HK-2 (cell line): ENCODE measurements around the gene GRIN2D.

Experiments
- DNase-seq: peaks from one replicate; pipeline ENCODE4 v3.0.0-alpha.2; 2018; ENCODE audit not compliant: unreplicated experiment

GRIN2D gene

GRCh38 chr19:48393559-48394330, at the start of gene GRIN2D:
Gene GRIN2D (plus strand): TSS chr19:48393668. CDS start chr19:48398393, 4,725 bp downstream.
- peak; percentile 56 for DNase-seq

GRCh38 chr19:48344892-48345291, 48.6 kb upstream of the GRIN2D start:
- DNase-seq, result no peak

DNA sequence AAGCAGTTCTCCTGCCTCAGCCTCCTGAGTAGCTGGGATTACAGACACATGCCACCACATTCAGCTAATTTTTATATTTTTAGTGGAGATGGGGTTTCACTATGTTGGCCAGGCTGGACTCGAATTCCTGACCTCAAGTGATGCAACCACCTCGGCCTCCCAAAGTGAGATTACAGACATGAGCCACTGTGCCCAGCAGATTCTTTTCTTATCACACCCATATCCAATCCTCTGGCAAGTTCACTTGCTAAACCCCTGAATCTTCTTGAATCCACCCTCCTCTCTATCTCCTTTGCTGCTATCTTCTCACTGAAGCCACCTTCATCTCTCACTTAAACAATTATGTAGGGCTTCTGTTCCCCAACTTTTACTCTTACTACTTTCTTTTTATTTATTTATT, 47.3 kb upstream of the GRIN2D start:
- DNase-seq, result no peak

DNA sequence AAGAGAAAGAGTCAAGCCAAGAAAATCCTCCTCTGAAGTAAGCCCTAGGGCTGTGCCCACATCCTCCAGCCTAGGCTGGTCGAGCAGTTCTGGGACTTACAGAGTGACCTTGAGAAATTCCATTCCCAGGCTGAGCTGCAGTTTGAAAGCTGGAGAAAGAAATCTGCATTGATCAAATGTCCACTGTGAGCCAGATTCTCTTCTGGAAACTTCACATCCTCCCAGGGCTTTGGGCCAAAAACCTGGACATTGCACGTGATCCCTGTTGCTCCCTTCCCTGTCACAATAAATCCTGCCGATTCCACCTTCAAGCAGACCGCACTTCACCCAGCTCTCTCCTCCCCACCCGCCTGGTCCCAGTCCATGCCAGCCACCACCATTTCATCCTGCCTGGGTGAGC, 45.4 kb upstream of the GRIN2D start:
- DNase-seq, result no peak

GRCh38 chr19:48348737-48349136, 44.7 kb upstream of the GRIN2D start:
- no peak for DNase-seq

GRCh38 chr19:48350856-48351255, 42.6 kb upstream of the GRIN2D start:
- DNase-seq, result no peak

DNA sequence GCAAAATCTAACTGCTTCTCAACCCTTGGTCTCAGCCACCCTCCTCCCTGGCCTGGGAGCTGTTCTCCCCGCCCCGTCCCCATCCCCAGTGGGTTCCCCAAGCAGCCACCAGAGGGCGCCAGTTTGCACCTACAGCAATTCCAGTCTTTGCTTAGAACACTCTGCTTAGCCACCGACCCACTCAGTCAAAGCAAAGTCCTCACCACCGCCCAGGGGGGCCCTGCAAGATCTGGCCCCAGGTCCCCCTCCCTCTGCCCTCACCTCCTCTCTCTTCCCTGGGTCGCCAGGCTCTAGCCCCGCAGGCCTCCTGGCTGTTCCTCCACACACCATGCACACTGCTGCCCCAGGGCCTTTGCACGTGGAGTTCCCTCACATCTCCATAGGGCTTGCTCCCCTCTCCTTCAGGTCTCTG, 42.1 kb upstream of the GRIN2D start:
- DNase-seq, result peak; percentile 68

- no peak for DNase-seq
These were observed 39.8 kb upstream of the GRIN2D start for GRCh38 chr19:48353677-48354076.

DNA sequence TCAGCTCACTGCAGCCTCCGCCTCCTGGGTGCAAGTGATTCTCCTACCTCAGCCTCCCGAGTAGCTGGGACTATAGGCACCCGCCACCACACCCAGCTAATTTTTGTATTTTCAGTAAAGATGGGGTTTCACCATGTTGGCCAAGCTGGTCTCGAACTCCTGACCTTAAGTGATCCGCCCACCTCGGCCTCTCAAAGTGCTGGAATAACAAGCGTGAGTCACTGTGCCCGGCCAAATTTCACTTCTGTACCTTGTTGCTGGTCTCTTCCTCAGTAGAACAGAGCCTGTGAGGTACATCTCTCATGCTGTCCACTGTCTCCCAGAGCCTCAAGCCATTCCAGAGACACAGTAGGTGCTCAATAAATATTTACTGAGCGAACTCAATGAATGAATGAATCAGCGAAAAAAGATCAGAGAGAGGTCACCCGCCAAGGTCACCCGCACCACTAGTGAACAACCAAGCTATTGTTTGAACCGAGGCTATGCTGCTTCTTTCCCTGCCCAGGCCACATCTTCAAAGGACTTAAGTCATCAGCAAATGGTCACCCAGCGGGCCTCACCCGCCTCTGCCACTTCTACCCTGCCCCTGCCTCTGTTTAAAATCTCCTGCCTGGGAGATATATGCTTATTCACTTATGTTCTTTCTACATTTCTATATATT, 39.0 kb upstream of the GRIN2D start:
- no peak for DNase-seq

- no peak for DNase-seq
These were observed 38.0 kb upstream of the GRIN2D start for GRCh38 chr19:48355365-48355954.

DNA sequence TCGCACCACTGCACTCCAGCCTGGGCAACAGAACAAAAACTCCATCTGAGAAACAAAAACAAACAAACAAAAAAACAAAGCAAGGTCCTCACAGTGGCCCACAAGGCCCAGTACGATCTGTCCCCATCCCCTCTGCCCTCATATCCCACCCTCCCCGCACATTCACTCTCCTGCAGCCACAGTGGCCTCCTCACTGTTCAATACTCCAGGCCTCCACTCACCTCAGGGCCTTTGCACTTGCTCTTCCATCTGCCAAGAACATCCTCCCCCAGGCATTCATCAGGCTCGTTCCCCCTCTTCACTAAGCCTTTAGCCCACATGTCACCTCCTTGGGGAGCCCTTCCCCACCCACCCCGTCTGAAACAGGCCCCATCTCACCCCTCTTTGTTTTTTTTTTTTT, 34.3 kb upstream of the GRIN2D start:
- no peak for DNase-seq

GRCh38 chr19:48361912-48362311, 31.6 kb upstream of the GRIN2D start:
- DNase-seq, result no peak

DNA sequence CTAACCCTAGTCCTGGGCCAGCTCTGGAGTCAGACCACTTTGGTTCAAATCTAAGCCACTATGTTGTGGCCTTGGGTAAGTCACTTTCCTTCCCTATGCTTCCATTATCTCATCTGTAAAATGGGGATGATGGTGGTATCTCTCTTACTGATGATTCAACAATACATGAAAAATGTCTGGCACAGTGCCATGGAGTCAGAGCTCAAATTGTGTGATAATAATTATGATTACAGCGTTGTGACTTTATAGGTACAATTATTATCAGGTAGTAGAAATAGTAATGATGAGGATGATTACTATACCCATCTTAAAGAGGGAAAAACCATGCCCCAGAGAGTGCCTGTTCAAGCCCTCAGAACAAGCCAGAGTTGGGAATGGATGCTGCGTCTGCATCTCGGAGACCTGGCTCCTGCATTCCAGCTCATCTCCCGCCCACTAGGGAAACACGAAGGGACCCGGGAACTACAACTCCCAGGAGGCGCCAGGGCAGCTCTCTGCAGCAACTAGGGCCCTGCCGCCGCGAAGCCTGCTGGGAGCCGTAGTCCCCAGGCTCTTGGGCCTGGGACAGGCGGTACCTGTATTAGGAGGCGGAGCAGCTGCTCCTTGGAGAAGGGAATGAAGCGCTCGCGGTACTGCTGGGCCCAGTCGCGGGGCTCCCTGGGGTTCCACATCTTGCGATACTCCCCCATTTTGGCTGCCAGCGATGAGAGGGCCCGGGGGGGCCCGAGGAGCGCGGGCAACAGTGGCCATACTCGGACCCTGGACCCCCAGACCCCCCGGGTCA, 30.6 kb upstream of the GRIN2D start:
- DNase-seq, result peak; percentile 98

DNA sequence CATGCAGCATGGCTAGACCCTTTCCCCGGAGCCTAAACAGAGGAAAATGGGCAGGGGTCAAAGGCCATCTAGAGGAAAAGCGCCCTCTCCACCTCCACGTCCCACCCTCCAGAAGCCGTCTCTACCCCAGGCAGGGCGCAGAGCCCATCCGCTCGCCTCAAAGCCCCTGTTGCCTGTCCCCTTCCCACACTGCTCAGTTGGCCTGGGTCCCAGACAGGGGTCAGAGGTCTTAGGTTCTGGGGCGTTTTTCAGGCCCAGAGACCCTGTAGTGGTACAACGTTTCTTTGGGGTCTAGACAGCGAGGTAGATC, 30.0 kb upstream of the GRIN2D start:
- no peak for DNase-seq

DNA sequence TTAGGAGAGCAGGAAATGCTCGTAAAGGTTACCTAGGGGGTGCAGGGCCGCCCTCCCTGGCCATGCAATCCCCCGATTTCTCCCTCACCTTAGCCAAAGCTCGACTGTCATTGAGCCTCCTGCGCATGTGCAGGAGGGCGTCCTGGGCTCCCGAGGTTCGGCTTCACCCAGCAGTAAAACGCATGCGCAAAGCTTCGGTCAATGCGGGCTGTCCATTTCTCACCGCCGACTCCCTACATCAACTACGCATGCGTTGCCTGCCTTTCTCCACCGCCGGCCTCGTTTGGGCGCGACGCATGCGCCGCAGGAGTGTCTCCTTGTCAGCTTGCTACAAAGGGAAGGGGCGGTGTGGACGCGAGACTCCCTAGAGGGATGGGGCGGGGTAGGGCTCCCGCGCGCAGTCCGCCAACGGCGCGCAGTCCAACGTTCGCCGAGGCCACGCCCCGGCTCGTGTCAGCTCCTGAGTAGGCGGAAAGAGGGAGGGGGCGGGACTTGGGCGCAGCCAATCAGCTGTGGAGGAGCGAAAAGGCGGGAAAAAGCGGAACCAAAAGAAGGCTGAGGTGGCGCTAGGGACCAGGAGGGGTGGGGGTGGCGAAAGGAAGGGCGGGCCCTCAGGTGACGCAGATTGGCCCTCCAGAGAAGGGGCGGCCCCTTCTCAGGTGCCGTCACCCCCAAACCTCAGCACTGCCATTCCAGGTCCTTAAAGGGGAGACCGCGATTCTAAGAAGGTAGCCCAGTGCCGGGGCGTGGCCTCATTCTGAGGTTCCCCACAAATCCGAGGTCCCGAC, 29.5 kb upstream of the GRIN2D start, which contains the start of the genes SYNGR4 and TMEM143:
SYNGR4 (plus strand) TSS at position 558 of the 788 bp plus-strand sequence. CDS start 1,476 bp downstream, outside the sequence.
TMEM143 (minus strand) TSS at position 131 of the 788 bp plus-strand sequence; CDS start at position 111, 20 bp downstream.
- DNase-seq, result peak; percentile 99

DNA sequence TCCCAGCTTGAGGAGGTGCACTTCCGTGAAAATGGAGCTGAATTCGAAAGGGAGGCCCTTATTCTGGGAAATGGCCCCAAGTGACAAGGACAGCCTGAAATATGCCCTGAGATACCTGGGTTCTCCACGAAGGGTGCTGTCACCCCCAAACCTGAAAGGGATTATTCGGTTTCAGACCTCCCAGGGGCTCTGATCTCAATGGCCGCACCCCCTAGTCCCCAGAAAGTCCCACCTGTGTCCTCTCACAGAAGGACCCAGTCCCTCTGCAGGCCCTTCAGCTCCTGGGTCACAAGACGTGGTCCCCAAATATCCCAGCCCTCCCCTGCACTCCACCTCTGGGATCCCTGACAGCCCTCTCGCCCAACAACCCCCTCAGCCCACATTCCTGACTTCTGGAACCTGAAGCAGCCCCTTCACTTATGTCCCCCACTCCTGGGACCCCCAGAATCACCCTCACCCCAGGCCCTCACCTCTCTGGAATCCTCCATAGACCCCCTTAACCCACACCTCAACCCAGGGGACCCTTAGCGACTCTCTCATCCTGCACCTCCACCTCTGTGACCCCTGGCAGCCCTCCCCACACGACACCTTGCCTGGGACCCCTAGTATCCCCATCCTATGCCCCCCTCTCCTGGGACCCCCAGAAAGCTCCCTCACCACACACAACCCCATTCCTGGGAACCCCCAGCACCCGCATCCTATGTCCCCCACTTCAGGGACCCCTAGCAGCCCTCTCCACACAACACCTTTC, 28.7 kb upstream of the GRIN2D start:
- no peak for DNase-seq

- DNase-seq, result no peak
These were observed 27.9 kb upstream of the GRIN2D start for GRCh38 chr19:48365602-48366001.

DNA sequence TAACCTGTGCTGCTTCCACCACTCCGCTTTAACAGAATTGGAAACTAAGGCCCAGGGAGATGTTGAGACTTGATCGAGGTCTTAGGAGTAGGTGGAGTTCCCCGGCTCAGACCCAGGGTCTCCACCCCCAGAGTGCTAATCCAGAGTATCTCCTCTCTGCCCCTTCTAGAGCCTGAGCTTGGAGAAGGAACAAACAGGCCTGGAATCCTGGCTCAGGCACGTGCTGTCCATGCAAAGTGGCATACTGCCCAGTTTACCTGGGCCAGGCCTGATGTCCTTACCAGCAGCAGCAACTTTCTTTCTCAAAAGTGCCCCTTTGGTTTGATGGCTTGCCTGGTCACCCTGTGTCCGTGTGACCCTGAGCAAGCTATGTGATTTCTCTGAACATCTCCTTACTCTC, 25.6 kb upstream of the GRIN2D start:
- DNase-seq, result no peak

GRCh38 chr19:48368936-48369335, 24.5 kb upstream of the GRIN2D start:
- DNase-seq, result no peak

- DNase-seq, result no peak
These were observed 22.5 kb upstream of the GRIN2D start for GRCh38 chr19:48370955-48371354.

DNA sequence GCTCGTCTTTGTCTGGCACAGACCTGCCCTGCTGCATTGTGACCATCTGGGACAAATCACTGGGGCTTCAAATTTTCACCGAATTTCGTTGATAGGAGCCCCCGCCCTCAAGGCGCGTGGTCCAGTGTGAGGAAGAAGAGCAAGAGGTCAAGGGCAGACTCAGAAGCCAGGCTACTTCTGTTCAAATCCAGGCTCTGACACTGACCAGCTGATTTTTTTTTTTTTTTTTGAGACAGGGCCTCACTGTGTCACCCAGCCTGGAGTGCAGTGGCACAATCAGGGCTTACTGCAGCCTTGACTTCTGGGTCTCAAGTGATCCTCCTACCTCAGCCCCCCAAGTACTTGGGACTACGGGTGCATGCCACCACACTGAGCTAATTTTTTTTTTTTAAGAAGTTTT, 22.1 kb upstream of the GRIN2D start:
- DNase-seq, result no peak
